Measurements from ENCODE around the gene ISL1.

GRCh38 chr5:51347157-51347556, 36.1 kb upstream of the ISL1 start:
- TF ChIP-seq POLR2AphosphoS5 (IDR thresholded peaks at IDR 0.05; ENCODE audit: low read depth, low read length) (no peak), REST (IDR thresholded peaks at IDR 0.05; ENCODE audit: insufficient read depth in 1 of 2, low read depth in 2 of 2, low read length in 2 of 2) (no peak), SIN3A (IDR thresholded peaks at IDR 0.05; ENCODE audit: borderline replicate concordance, insufficient read depth, low read length) (no peak), TAF1 (IDR thresholded peaks at IDR 0.05; ENCODE audit: borderline replicate concordance, insufficient read depth, low read length) (no peak)
